HepG2 (cell line): ENCODE data around the gene METTL26.

ENCODE experiments used
- GTF2F1 ChIP-seq: fragments of 150-350 bp; IDR thresholded peaks from 2 replicates; pipeline ENCODE4 v1.6.1; 2014; ENCODE audit warnings: low read length
- TF ChIP-seq, protein P1 (sequence below): sonication (generic); formaldehyde crosslinking; conservative IDR thresholded peaks from 2 replicates; pipeline ENCODE4 v1.4.0; 2020; ENCODE audit warnings: missing genetic modification reagents
- TF ChIP-seq, protein P2 (sequence below): sonication (generic); formaldehyde crosslinking; IDR thresholded peaks from 2 replicates; pipeline ENCODE4 v1.8.0; 2022; ENCODE audit warnings: missing genetic modification reagents, mild to moderate bottlenecking, moderate library complexity, borderline replicate concordance
- TF ChIP-seq, protein P3 (sequence below): sonication (generic); formaldehyde crosslinking; IDR thresholded peaks from 2 replicates; pipeline ENCODE4 v1.4.0; 2020; ENCODE audit warnings: missing genetic modification reagents, mild to moderate bottlenecking, borderline replicate concordance
- TF ChIP-seq, protein P4 (sequence below): sonication (generic); formaldehyde crosslinking; IDR thresholded peaks from 2 replicates; pipeline ENCODE4 v1.4.0; 2020; ENCODE audit warnings: missing genetic modification reagents

DNA sequence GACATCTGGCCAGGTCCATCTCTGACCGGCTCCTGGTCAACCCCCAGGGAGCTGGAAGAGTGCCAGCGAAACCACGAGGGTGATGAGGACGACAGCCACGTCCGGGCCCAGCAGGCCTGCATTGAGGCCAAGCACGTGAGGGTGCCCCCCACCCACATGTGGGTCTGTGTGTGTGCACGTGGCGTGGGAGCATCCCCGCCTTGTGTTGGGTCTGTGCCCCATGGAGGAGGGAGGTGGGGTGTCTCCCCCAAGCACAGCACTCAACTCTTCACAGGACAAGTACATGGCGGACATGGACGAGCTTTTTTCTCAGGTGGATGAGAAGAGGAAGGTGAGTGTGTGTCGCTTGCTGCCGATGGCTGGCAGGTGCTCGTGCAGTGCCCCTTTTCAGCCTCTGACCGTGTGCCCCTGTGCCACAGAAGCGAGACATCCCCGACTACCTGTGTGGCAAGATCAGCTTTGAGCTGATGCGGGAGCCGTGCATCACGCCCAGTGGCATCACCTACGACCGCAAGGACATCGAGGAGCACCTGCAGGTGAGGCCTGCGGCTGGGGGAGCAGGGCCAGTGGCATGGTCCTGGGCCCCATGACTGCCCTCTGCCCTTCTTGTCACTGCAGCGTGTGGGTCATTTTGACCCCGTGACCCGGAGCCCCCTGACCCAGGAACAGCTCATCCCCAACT lies 45.8 kb upstream of the METTL26 start:
- TF ChIP-seq, protein P1, sequence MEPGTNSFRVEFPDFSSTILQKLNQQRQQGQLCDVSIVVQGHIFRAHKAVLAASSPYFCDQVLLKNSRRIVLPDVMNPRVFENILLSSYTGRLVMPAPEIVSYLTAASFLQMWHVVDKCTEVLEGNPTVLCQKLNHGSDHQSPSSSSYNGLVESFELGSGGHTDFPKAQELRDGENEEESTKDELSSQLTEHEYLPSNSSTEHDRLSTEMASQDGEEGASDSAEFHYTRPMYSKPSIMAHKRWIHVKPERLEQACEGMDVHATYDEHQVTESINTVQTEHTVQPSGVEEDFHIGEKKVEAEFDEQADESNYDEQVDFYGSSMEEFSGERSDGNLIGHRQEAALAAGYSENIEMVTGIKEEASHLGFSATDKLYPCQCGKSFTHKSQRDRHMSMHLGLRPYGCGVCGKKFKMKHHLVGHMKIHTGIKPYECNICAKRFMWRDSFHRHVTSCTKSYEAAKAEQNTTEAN (CRISPR knock-in tag) = no peak
- no peak for TF ChIP-seq GTF2F1
- TF ChIP-seq, protein P2, sequence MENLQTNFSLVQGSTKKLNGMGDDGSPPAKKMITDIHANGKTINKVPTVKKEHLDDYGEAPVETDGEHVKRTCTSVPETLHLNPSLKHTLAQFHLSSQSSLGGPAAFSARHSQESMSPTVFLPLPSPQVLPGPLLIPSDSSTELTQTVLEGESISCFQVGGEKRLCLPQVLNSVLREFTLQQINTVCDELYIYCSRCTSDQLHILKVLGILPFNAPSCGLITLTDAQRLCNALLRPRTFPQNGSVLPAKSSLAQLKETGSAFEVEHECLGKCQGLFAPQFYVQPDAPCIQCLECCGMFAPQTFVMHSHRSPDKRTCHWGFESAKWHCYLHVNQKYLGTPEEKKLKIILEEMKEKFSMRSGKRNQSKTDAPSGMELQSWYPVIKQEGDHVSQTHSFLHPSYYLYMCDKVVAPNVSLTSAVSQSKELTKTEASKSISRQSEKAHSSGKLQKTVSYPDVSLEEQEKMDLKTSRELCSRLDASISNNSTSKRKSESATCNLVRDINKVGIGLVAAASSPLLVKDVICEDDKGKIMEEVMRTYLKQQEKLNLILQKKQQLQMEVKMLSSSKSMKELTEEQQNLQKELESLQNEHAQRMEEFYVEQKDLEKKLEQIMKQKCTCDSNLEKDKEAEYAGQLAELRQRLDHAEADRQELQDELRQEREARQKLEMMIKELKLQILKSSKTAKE (CRISPR knock-in tag) = no peak
- TF ChIP-seq, protein P3, sequence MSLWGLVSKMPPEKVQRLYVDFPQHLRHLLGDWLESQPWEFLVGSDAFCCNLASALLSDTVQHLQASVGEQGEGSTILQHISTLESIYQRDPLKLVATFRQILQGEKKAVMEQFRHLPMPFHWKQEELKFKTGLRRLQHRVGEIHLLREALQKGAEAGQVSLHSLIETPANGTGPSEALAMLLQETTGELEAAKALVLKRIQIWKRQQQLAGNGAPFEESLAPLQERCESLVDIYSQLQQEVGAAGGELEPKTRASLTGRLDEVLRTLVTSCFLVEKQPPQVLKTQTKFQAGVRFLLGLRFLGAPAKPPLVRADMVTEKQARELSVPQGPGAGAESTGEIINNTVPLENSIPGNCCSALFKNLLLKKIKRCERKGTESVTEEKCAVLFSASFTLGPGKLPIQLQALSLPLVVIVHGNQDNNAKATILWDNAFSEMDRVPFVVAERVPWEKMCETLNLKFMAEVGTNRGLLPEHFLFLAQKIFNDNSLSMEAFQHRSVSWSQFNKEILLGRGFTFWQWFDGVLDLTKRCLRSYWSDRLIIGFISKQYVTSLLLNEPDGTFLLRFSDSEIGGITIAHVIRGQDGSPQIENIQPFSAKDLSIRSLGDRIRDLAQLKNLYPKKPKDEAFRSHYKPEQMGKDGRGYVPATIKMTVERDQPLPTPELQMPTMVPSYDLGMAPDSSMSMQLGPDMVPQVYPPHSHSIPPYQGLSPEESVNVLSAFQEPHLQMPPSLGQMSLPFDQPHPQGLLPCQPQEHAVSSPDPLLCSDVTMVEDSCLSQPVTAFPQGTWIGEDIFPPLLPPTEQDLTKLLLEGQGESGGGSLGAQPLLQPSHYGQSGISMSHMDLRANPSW (CRISPR knock-in tag) = no peak
- TF ChIP-seq, protein P4, sequence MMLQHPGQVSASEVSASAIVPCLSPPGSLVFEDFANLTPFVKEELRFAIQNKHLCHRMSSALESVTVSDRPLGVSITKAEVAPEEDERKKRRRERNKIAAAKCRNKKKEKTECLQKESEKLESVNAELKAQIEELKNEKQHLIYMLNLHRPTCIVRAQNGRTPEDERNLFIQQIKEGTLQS (CRISPR knock-in tag) = no peak
